Left lobe of liver (tissue), 2 donors: ENCODE measurements around the gene ZNFX1. TPM values are rescaled to one million over a fixed set of nuclear protein-coding genes. Genes with fewer than 3 reads are reported as not detected.
A peak's percentile ranks its signal among the peaks of the same experiment; 100 is the strongest.

ENCODE experiments used
- ATAC-seq: fragments of 200-7000 bp; cut with Tn5 transposase; one replicate; pipeline ENCODE4 v1.9.1; 2020; ENCODE audit warnings: mild to moderate bottlenecking, moderate library complexity
- DNase-seq: peaks from one replicate; pipeline ENCODE4 v3.0.0-alpha.2; 2020; ENCODE audit warnings: low spot score
- total RNA-seq: library from RNA; stranded (reverse); gene quantifications from one replicate; pipeline ENCODE4 v1.2.1, GENCODE V29; 2021
- donor health status: DM: no; HTN: no; CAD: no; lungs with moderate emphysema.
- donor health status: DM: no; HTN: yes; CAD: no.

The ZNFX1 gene
- total RNA-seq, 1 donor from 2014 or later = 10.0 TPM

GRCh38 chr20:49279677-49280462, 2.0 kb upstream of the ZNFX1 start:
- no peak for ATAC-seq
- no peak for DNase-seq

- peak; percentile 53 for DNase-seq
- ATAC-seq = no peak
These were observed 1.2 kb upstream of the ZNFX1 start for GRCh38 chr20:49278818-49279676.

- DNase-seq = no peak
- no peak for ATAC-seq
These were observed 146 bp downstream of the ZNFX1 start for GRCh38 chr20:49277786-49278035.

- ATAC-seq (no peak), DNase-seq (peak; percentile 55)
These were observed 684 bp downstream of the ZNFX1 start for GRCh38 chr20:49276961-49277785.

- ATAC-seq (no peak), DNase-seq (no peak)
These were observed 1.5 kb downstream of the ZNFX1 start for GRCh38 chr20:49276161-49276960.

GRCh38 chr20:49275636-49276035, 2.2 kb downstream of the ZNFX1 start:
- DNase-seq = no peak
- no peak for ATAC-seq

- DNase-seq = no peak
- no peak for ATAC-seq
These were observed 2.6 kb downstream of the ZNFX1 start for GRCh38 chr20:49275216-49275615.

- DNase-seq = no peak
These were observed 4.1 kb downstream of the ZNFX1 start for GRCh38 chr20:49273696-49274277.

GRCh38 chr20:49272654-49273053, 5.2 kb downstream of the ZNFX1 start:
- ATAC-seq = peak; percentile 15

More at GRCh38 chr20:49273696-49274277, 4.1 kb downstream of the ZNFX1 start:
- no peak for ATAC-seq

GRCh38 chr20:49270736-49271135, 7.1 kb downstream of the ZNFX1 start:
- no peak for DNase-seq
- peak; percentile 12 for ATAC-seq

More at GRCh38 chr20:49272654-49273053, 5.2 kb downstream of the ZNFX1 start:
- DNase-seq = no peak

GRCh38 chr20:49270177-49270576, 7.7 kb downstream of the ZNFX1 start:
- ATAC-seq (peak; percentile 13), DNase-seq (no peak)

GRCh38 chr20:49268600-49269365, 9.1 kb downstream of the ZNFX1 start:
- no peak for DNase-seq
- no peak for ATAC-seq

- DNase-seq (no peak), ATAC-seq (no peak)
These were observed 10.5 kb downstream of the ZNFX1 start for GRCh38 chr20:49267327-49267726.

GRCh38 chr20:49262444-49262843, 15.4 kb downstream of the ZNFX1 start:
- no peak for DNase-seq
- peak; percentile 90 for ATAC-seq

GRCh38 chr20:49261173-49261572, 16.7 kb downstream of the ZNFX1 start:
- ATAC-seq (no peak), DNase-seq (no peak)

- no peak for ATAC-seq
- no peak for DNase-seq
These were observed 17.6 kb downstream of the ZNFX1 start for GRCh38 chr20:49260218-49260617.

- ATAC-seq (no peak), DNase-seq (no peak)
These were observed 18.1 kb downstream of the ZNFX1 start for GRCh38 chr20:49259799-49260198.

- ATAC-seq (no peak), DNase-seq (no peak)
These were observed 18.6 kb downstream of the ZNFX1 start for GRCh38 chr20:49259284-49259683.

GRCh38 chr20:49256261-49256660, 21.6 kb downstream of the ZNFX1 start:
- DNase-seq (no peak), ATAC-seq (no peak)
